ENCODE data around the gene FAAH2.

DNA sequence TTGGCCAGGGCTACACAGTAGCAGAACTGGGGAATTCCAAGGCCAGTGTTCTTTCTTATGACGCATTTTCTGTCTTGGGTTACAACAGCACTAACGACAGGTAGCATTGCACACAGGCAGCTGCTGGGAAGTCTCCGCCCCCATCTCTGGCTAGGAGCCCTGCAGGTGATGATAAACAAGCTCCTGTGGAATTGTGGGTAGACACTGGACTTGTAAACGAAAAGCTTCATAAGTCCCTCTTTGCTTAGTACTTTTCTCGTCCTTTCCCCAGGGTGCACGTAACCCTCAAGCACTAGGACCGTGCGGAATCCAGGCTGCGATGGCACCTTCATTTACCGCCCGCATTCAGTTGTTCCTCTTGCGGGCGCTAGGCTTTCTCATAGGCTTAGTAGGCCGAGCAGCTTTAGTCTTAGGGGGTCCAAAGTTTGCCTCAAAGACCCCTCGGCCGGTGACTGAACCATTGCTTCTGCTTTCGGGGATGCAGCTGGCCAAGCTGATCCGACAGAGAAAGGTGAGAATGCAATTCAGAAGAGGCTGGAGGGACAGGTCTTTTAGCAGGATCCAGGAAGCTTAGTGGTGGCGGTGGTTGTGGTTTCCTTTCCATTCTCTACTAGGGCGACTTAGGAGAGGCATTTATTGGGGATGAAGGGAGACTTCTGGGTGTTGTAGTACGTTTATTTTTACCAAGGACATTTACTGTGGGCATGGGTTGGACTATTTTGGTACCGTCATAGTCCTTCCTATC is at the start of gene FAAH2:
- TF ChIP-seq HIVEP1 (CRISPR knock-in tag; IDR thresholded peaks at IDR 0.05) (no peak), FOSL1 (tag; conservative IDR thresholded peaks at IDR 0.05) (no peak), FOS (IDR thresholded peaks at IDR 0.05; ENCODE audit: extremely low read depth, insufficient read length) (no peak), MTF1 (CRISPR knock-in tag; IDR thresholded peaks at IDR 0.05; ENCODE audit: borderline replicate concordance) (no peak), SIRT6 (IDR thresholded peaks at IDR 0.05; ENCODE audit: low read depth, low read length) (no peak), EZH2 (IDR thresholded peaks at IDR 0.05; ENCODE audit: borderline replicate concordance, low read depth, low read length) (no peak), CEBPB (tag; IDR thresholded peaks at IDR 0.05) (no peak)
- TF ChIP-seq, protein P1, sequence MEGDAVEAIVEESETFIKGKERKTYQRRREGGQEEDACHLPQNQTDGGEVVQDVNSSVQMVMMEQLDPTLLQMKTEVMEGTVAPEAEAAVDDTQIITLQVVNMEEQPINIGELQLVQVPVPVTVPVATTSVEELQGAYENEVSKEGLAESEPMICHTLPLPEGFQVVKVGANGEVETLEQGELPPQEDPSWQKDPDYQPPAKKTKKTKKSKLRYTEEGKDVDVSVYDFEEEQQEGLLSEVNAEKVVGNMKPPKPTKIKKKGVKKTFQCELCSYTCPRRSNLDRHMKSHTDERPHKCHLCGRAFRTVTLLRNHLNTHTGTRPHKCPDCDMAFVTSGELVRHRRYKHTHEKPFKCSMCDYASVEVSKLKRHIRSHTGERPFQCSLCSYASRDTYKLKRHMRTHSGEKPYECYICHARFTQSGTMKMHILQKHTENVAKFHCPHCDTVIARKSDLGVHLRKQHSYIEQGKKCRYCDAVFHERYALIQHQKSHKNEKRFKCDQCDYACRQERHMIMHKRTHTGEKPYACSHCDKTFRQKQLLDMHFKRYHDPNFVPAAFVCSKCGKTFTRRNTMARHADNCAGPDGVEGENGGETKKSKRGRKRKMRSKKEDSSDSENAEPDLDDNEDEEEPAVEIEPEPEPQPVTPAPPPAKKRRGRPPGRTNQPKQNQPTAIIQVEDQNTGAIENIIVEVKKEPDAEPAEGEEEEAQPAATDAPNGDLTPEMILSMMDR (IDR thresholded peaks at IDR 0.05 in 2 of 3, conservative IDR thresholded peaks at IDR 0.05 in 1 of 3; ENCODE audit: insufficient read depth in 2 of 3, low read depth in 1 of 3, low read length in 3 of 3): no peak
- TF ChIP-seq, protein P2, sequence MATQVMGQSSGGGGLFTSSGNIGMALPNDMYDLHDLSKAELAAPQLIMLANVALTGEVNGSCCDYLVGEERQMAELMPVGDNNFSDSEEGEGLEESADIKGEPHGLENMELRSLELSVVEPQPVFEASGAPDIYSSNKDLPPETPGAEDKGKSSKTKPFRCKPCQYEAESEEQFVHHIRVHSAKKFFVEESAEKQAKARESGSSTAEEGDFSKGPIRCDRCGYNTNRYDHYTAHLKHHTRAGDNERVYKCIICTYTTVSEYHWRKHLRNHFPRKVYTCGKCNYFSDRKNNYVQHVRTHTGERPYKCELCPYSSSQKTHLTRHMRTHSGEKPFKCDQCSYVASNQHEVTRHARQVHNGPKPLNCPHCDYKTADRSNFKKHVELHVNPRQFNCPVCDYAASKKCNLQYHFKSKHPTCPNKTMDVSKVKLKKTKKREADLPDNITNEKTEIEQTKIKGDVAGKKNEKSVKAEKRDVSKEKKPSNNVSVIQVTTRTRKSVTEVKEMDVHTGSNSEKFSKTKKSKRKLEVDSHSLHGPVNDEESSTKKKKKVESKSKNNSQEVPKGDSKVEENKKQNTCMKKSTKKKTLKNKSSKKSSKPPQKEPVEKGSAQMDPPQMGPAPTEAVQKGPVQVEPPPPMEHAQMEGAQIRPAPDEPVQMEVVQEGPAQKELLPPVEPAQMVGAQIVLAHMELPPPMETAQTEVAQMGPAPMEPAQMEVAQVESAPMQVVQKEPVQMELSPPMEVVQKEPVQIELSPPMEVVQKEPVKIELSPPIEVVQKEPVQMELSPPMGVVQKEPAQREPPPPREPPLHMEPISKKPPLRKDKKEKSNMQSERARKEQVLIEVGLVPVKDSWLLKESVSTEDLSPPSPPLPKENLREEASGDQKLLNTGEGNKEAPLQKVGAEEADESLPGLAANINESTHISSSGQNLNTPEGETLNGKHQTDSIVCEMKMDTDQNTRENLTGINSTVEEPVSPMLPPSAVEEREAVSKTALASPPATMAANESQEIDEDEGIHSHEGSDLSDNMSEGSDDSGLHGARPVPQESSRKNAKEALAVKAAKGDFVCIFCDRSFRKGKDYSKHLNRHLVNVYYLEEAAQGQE (IDR thresholded peaks at IDR 0.05; ENCODE audit: borderline replicate concordance): no peak
- TF ChIP-seq, protein P2 (CRISPR knock-in tag; IDR thresholded peaks at IDR 0.05; ENCODE audit: low read depth): no peak
- TF ChIP-seq, protein P3, sequence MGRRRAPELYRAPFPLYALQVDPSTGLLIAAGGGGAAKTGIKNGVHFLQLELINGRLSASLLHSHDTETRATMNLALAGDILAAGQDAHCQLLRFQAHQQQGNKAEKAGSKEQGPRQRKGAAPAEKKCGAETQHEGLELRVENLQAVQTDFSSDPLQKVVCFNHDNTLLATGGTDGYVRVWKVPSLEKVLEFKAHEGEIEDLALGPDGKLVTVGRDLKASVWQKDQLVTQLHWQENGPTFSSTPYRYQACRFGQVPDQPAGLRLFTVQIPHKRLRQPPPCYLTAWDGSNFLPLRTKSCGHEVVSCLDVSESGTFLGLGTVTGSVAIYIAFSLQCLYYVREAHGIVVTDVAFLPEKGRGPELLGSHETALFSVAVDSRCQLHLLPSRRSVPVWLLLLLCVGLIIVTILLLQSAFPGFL (CRISPR knock-in tag; IDR thresholded peaks at IDR 0.05): no peak
- TF ChIP-seq, protein P4, sequence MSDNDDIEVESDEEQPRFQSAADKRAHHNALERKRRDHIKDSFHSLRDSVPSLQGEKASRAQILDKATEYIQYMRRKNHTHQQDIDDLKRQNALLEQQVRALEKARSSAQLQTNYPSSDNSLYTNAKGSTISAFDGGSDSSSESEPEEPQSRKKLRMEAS (CRISPR knock-in tag; IDR thresholded peaks at IDR 0.05): no peak

Measured in K562 (cell line).